NCI-H146 treated with DMSO at 0.1 percent for 48 hours (cell line): ENCODE measurements around the gene ZNF598.

Experiments
- DNase-seq: peaks from one replicate; lab custom pipeline; 2025; ENCODE audit not compliant: unreplicated experiment; lab: John Stamatoyannopoulos, UW

Gene ZNF598

DNA sequence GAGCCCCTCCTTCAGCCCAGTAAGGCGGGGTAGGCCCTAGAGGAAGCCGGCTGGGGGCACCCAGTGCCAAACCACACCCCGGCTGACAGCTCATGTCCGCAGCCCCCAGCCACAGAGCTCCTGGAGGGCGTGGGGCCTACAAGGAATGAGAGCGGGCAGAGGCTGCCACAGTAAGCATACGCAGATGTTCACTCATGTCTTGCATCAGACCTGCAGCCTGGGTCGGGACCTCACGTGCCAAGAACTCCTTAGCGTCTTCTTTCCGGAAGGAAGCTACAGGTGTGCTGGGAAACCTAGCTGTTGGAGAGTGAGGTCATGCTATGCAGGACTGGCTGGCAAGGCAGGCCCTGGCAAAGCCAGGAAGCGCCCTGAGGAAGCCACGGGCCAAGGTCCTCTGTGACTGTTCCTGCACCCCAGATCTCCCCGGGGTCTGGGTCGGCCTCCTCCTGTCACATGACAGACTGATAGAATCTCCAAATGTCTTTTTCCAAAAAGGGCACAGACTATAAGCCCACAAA, 1.6 kb downstream of the ZNF598 start:
- DNase-seq: no peak

DNA sequence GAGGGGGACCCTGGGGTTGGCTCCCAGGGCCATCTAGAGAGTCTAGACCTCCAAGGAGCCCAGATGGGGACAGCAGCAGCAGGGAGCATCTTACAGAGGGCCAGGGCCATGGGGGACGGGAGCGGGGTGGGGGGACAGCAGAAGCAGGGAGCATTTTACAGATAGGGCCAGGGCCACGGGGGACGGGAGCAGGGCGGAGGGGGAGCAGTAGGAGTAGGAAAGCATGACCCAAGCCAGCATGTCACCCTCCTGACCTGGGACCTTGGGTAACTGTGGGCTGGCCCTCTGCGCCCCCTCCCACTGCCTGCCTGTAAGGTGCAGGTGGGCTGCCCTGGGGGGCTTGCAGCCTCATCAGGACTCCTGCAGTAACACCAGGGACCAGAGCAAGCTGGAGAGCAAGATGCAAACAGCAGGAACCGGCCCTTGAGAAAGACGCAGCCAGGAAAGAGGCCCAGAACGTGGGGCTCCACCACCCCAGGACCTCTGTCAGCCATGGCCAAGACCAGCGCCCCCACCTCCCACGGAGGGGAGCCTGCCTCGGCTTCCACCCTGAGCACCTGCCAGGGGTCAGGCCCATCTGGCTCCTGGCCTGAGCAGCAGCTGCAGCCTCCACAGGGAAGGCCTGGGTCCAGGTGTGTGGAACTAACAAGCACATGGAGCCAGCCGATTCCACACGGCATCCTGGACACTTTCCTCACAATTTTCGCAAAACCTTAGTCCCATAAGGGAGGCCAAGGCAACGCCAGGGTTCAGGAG, 2.4 kb downstream of the ZNF598 start:
- DNase-seq: no peak

DNA sequence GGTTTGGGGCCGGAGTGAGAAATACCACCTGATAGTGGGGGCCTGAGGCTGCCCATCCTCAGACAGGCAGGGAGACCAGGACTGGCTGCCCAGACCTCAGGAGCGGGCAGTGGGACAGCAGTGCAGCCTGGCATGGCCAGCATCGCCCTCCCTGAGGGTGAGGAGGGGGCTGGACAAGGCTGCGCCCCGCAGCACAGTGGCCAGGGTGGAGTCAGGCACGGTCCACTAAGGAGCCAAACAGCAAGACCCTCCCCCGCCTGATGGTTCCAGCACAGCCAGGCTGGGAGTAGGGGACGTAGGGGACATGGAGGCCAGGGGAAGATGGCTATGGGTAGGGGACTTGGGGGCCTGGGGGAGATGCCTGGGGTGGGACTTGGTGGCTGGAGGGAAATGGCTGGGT, 3.3 kb downstream of the ZNF598 start:
- no peak for DNase-seq

- no peak for DNase-seq
Measured at GRCh38 chr16:2005646-2006045, 4.0 kb downstream of the ZNF598 start.

GRCh38 chr16:2004795-2005517, 4.7 kb downstream of the ZNF598 start:
- DNase-seq: no peak

DNA sequence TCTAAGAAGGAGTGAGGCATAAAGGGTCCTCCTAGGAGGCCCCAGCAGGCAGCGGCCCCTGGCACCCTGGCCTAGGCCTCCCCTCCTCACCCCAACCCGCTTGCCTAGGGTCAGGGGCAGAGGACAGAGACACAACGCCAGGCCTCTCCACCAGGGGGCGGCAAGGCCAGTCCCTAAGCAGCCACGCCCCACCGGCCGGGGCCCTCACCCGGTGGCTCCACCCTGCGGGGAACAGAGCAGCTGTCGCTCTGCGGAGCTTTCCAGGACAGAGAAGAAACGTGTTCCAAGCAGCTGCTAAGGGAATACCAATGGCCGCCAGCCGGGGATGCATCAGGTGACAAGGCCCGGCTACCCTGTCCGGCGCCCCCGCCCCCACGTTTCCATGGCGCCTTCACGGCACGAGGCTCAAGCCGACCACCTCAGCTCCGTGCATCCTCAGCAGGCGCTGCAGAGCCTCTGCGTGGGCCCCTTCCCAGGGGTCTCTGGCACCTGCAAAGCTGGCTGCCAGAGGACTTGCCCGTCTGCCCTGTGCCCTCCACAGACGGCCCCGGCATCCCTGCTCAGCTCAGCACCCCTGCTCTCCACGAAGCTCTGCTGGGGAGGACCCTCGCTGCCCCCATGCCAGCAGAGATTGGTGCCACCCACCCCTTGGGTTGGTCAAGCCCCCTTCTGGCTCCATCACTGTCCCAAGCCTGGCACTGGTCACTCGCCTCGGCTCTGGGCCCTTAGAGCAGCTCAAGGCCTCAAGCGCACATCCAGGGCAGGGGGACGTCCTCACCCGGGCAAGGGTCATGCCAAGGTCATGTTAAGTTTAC, 5.6 kb downstream of the ZNF598 start:
- DNase-seq: peak; percentile 91

DNA sequence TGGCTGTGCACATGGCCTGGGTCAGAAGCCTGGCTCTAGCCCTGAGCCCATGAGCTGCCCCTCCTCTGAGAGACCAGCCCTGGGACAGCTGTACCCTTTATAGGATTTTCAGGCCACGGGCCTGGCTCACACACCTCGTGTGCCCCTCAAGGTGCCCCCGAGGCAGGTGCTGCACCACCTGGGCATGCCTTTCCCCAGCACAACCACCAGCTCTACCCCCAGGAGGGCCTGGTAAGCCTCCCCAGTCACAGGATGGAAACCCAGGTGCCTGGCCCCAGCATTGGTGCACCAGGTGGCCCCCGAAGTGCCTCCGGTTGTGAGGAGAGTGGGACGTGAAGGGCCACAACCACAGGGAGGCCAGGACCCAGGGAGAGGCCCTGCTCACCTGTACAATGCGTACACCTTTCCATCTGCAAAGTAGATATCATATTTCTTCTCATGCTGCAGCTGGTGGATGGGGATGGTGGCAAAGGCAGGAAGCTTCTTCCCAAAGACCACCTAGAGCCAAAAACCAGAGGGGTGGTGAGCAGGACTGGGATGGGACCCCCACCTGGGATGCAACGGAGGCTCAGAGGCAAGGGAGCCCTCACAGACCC, 6.3 kb downstream of the ZNF598 start:
- no peak for DNase-seq

- no peak for DNase-seq
Measured at GRCh38 chr16:2002406-2003230, 7.0 kb downstream of the ZNF598 start.

GRCh38 chr16:2001456-2002355, 7.9 kb downstream of the ZNF598 start:
- no peak for DNase-seq

DNA sequence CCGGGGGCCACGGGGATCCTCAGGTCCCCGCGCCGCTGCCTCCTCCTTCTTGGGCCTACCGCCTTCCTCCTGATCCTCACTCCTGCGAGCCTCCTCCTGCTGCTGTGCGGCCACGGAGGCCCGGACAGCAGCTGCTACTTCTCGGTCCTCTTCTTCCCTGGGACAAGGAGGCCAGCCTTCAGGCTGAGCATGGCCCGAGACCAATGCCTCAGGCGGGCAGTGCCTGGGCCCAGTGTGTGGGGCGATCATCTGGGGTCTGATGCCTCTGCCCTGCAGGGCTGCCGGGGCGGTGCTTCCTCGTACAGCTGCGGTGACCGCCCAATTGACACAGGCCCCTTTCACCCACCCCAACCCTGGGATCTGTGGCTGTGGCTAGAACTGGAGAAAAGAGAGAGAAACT, 8.6 kb downstream of the ZNF598 start:
- no peak for DNase-seq

DNA sequence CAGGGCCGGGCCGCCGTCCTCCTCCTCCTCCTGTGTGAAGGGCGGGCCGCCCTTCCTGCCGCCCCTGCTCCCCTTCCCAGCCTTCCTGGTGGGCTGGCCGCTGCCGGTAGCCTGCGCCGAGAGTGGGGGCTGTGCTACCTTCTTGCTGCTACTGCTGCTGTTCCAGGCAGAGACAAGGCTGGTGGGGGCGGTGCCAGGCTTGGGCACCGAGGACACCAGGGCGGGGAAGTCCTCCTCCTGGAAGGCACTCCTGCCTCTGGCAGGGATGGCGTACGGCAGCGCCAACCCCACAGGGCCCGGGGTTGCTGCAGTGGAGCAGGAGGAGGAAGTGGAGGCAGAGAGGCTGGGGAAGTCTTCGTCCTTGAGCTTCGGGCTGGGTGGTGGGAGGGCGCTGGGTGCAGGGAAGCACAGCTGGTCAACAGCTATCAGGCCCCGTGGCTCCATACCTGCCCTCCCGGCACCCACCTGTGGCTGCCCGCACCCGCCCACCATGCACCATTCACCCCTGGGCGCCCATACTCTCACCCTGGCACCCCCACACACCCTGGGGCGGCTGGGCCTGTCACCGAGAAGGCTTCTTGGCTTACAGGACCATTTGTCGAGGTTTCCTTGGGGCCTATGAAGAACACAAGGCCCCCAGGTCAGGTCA, 9.6 kb downstream of the ZNF598 start:
- no peak for DNase-seq

- no peak for DNase-seq
Measured at GRCh38 chr16:1998852-1999801, 10.5 kb downstream of the ZNF598 start.

DNA sequence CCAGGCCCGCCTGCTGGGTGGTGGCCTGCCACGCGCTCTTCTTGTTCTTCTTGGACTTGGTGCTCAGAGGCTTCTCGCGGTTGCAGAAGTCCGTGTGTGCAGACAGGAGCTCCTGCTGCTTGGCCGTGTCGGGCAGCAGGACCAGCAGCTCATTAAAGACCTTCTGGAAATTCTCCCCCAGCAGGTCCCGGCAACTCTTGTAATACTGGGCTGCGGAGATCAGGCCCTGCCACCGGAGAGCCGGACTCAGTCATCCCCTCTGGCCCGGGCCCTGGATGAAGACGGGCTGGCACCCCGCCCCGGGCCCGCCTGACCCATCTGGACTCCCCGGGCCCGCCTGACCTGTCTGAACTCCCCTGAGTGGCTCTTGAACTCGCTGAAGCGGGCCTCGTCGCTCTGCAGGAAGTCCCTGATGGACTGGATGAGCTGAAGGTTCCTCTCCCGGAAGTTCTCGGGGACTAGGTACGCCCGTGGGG, 11.2 kb downstream of the ZNF598 start:
- no peak for DNase-seq

- no peak for DNase-seq
Measured at GRCh38 chr16:1997494-1998359, 11.9 kb downstream of the ZNF598 start.

DNA sequence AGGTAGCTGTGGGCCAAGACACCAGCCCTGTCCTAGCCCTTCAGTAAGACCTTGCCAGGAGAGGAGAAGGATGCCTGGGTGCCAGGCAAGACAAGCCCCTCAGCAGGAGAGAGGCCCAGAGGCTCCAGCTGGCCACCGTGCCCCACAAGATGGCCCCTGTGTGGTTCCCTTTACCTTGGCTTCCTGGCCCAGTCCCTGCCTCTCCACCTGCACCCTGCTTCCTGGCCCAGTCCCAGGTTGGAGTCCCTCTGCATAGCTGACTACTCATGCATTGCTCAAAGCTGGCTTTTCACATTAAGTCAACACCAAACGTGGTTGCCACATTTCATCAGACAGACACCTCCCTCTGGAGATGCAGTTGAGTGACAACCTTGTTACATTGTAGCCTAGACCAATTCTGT, 15.9 kb downstream of the ZNF598 start:
- DNase-seq: no peak

GRCh38 chr16:1992704-1993317, 16.8 kb downstream of the ZNF598 start:
- no peak for DNase-seq
